Measurements from ENCODE around the gene RND1. TPM values are rescaled to one million over a fixed set of nuclear protein-coding genes. Genes with fewer than 3 reads are reported as not detected.

The RND1 gene
- total RNA-seq, 2 experiments from 2014 or later: 2.3 to 3.2 TPM

- TF ChIP-seq CTCF (IDR thresholded peaks at IDR 0.05): no peak
- Mint-ChIP-seq H3K4me3 (no peak overlapping the region), H3K27ac (no peak overlapping the region), H3K9me3 (no peaks in the 10 kb centered on the region), H3K27me3 (no peaks in the 10 kb centered on the region), H3K4me1 (ENCODE audit: low read depth) (no peaks in the 10 kb centered on the region), H3K36me3 (ENCODE audit: low read depth) (peaks cover 26% of the 10 kb centered on the region)
- DNase-seq (no peak), ATAC-seq (no peak)
- POLR2A ChIA-PET: interaction anchor here (1.1 kb wide), 1 partner anchor 9 kb away, joined by 3 read pairs; no protein-coding TSS in a partner anchor
- CTCF ChIA-PET: interaction anchor here (5.3 kb wide), 1 partner anchor 14 kb away, joined by 29 read pairs; no protein-coding TSS in a partner anchor
- intact Hi-C loops (cut with micrococcal nuclease): no loop called here
Measured at GRCh38 chr12:48828841-48829575, 36.7 kb downstream of the RND1 start.

GRCh38 chr12:48828293-48828692, 37.4 kb downstream of the RND1 start:
- POLR2A ChIA-PET: interaction anchor here (1.1 to 1.2 kb wide), 2 partner anchors 13 to 125 kb away, joined by 3 read pairs; no protein-coding TSS in a partner anchor
- H3K27ac Mint-ChIP-seq: no peak overlapping the region
- no peaks in the 10 kb centered on the region for H3K9me3 Mint-ChIP-seq
- TF ChIP-seq CTCF (IDR thresholded peaks at IDR 0.05): no peak
- CTCF ChIA-PET: interaction anchor here (1.7 to 5.3 kb wide), 2 partner anchors 9 to 13 kb away, joined by 4 to 29 read pairs; partner anchors contain the start of gene CACNB3
- ATAC-seq (no peak), DNase-seq (no peak)
- no peak overlapping the region for H3K4me3 Mint-ChIP-seq
- H3K27me3 Mint-ChIP-seq: no peaks in the 10 kb centered on the region
- peaks cover 22% of the 10 kb centered on the region for H3K36me3 Mint-ChIP-seq (ENCODE audit: low read depth)
- no peaks in the 10 kb centered on the region for H3K4me1 Mint-ChIP-seq (ENCODE audit: low read depth)
- intact Hi-C loops (cut with micrococcal nuclease): no loop called here

GRCh38 chr12:48827513-48828096, 38.1 kb downstream of the RND1 start:
- intact Hi-C loops (cut with micrococcal nuclease): no loop called here
- H3K9me3 Mint-ChIP-seq: no peaks in the 10 kb centered on the region
- no peak overlapping the region for H3K27ac Mint-ChIP-seq

GRCh38 chr12:48827026-48827425, 38.6 kb downstream of the RND1 start:
- no peak for TF ChIP-seq CTCF (IDR thresholded peaks at IDR 0.05)
- CTCF ChIA-PET: interaction anchor here (0.6 to 5.3 kb wide), 4 partner anchors 8 to 63 kb away, joined by 3 to 29 read pairs (median 4); partner anchors contain the start of gene CACNB3
- POLR2A ChIA-PET: interaction anchor here (1.0 to 1.9 kb wide), 4 partner anchors 11 to 23 kb away, joined by 3 to 9 read pairs (median 3); no protein-coding TSS in a partner anchor
- no peak for ATAC-seq
- no peaks in the 10 kb centered on the region for H3K9me3 Mint-ChIP-seq
- H3K4me1 Mint-ChIP-seq (ENCODE audit: low read depth): no peaks in the 10 kb centered on the region
- peaks cover 15% of the 10 kb centered on the region for H3K36me3 Mint-ChIP-seq (ENCODE audit: low read depth)
- H3K27me3 Mint-ChIP-seq: no peaks in the 10 kb centered on the region
- DNase-seq: no peak
- H3K4me3 Mint-ChIP-seq: no peak overlapping the region
- intact Hi-C loops (cut with micrococcal nuclease): no loop called here
- no peak overlapping the region for H3K27ac Mint-ChIP-seq

More at GRCh38 chr12:48827513-48828096, 38.1 kb downstream of the RND1 start:
- ATAC-seq (no peak), DNase-seq (no peak)
- Mint-ChIP-seq H3K4me3 (no peak overlapping the region), H3K27me3 (no peaks in the 10 kb centered on the region), H3K4me1 (ENCODE audit: low read depth) (no peaks in the 10 kb centered on the region), H3K36me3 (ENCODE audit: low read depth) (peaks cover 20% of the 10 kb centered on the region)
- CTCF ChIA-PET: interaction anchor here (0.6 to 5.3 kb wide), 3 partner anchors 9 to 62 kb away, joined by 3 to 29 read pairs (median 4); partner anchors contain the start of gene CACNB3
- POLR2A ChIA-PET: interaction anchor here (1.0 to 1.9 kb wide), 6 partner anchors 11 to 124 kb away, joined by 3 to 9 read pairs (median 3); no protein-coding TSS in a partner anchor
- TF ChIP-seq CTCF (IDR thresholded peaks at IDR 0.05): no peak
